SHP77 (cell line): ENCODE results near the gene UBE2F.

Source experiments
- DNase-seq, 2 experiments: peaks; one replicate each; lab custom pipeline; 2025; lab: John Stamatoyannopoulos, UW

Gene UBE2F, protein sequence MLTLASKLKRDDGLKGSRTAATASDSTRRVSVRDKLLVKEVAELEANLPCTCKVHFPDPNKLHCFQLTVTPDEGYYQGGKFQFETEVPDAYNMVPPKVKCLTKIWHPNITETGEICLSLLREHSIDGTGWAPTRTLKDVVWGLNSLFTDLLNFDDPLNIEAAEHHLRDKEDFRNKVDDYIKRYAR

DNA sequence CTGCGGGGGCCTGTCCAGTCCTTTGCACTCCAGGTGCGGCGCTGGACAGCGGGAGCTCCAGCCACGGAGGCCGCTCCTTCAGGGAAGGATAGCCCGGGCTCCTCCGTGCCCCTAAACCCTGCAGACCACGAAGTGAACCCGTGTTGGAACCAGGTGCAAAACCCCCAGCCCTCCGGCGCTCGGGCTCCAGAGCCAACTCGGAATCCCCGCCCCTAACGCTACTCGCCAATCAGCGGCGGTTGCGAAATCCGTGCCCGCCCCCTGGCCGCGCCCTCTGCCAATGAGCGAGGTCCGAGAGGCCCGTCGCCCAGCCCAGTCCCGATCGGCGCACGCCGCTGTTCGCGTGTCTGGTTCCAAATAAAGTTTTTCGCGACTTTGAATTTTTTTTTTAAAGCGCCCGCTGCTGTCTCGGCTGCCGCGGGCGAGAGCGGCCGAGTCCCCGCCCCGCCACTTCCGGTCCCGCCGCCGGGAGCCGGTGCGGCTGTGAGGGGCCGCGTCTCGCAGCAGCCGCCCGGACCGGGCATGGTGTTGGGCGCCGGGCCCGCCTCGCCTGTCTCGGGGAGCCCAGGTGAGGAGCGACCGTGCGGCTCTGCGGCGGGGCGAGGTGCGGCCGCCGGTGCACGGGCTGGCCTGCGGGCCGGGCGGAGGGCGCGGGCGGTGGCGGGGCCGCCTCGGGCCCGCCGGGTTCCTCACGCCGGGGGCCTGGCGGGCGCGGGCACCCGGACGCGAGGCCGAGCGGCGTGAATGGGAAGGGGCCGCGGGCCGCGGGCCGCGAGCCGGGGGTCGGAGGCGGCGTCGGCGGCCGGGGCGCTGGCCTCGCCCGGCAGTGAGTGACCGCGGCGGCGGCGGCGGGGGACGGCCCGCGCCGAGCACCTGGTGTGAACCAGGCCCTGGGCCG, at the start of gene UBE2F:
Gene UBE2F (plus strand): TSS at position 450 of the 898 bp plus-strand sequence. CDS start 6,094 bp downstream, outside the sequence.
- DNase-seq = peak; percentile 92 to 93

DNA sequence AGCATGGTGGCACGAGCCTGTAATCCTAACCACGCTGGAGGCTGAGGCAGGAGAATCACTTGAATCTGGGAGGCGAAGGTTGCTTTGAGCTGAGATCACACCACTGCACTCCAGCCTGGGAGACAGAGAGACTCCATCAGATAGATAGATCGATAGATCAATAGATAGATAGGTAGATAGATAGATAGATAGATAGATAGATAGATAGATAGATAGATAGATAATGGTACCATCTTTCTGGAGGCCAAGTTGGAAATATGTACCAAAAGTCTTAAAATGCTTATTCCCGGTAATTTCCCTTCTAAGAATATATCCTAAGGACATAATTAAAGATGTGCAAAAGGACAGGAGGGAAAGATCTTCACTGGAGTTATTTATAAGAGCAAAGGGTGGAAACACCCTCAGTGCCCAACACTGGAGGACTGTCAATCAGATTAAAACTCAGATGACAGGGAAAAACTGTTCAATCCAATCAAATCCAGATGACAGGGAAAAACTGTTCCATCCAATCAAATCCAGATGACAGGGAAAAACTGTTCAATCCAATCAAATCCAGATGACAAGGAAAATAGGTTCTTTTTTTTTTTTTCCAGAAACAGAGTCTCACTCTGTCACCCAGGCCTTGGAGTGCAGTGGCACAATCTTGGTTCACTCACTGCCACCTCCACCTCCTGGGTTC, 49.0 kb upstream of the UBE2F start:
- no peak for DNase-seq

DNA sequence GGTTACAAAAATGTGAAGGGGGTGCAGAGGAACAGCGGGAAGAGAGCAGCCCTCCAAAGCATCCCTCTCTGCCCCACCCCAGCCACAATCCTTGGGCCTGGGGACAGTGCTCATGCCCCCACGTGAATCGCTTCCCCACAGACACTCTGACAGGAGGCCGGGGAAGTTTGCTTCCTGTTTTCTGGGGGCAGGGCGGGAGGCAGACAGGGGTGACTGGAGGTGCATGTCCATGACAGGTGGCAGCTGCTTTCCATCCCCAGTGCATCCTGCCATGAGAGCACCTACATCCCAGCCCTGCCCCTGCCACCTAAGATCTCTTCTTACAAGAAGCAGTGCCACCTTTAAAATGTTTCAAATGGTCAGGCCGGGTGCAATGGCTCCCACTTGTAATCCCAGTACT, 47.2 kb upstream of the UBE2F start:
- DNase-seq = no peak

DNA sequence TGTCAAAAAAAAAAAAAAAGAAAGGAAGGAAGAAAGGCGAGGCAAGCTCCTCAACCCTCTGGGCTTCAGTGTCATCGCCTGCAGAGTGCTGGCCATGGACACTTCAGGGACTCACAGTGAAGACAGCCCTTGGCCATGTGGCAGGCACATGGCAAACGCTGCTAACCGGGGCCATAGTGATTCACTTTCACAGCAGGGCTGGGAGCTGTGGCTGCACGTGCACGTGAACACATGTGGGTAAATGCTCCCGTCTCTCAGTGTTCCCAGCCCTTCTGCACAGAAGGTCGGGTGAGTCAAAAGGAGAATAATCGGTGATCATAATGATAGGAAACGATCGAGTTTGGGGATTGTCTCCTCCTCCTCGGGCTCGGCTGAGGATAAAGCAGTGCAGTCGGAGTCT, 46.1 kb upstream of the UBE2F start:
- no peak for DNase-seq

DNA sequence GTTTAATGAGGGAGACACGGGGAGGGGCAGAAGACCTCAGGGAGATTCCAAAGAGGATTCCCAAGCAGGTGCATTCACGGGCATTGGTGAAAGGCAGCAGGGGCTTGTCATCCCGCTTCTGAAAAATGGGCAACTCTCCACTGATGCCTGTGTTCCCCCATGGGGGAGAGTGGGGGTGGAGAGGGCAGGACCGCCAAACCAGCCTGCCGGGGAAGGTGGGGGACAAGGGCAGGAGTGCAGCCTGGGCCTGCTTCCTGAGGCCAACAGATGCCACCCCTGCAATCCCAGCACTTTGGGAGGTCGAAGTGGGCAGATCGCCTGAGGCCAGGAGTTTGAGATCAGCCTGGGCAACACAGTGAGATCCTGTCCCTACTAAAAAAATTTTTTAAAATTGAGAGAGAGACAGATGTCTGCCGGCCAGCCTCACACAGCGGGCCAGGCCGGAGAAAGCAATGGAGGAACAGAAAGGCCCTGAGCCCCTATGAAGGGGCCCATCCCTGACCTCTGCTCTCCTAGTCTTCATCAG, 44.8 kb upstream of the UBE2F start:
- no peak for DNase-seq

DNA sequence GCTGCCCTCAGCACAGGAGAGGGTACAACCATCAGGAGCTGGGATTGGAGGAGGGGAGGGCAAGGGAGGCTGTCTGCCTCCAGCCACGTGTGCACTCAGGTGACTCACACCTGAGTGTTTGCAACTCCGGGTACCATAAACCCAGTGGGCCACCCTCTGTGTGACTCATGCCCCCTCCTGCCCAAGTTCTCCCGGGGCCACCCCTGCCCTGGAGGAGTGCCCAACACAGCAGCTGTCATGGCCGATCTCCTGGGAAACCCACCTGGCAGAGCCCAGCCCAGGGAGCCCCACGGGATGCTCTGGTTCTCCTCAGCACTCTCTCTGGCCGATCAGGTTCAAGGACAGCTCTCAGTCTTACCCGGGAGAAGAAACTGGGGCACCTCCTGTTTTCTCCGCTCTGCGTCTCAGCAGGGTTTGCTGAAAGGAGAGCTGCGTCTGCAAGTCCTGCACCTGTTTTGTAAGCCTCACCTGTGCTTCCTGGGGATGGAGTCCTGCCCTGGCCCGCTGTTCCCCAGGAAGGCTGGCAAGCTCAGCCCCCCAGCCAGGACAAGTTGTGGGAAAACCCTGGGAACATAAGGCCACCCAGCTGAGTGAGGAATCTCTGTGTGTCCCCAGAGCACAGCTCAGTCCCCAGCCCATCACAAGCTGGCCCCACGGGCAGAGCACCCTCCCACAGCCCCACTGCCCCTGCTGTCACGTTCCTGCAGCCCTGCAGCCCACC, 44.0 kb upstream of the UBE2F start:
- no peak for DNase-seq

DNA sequence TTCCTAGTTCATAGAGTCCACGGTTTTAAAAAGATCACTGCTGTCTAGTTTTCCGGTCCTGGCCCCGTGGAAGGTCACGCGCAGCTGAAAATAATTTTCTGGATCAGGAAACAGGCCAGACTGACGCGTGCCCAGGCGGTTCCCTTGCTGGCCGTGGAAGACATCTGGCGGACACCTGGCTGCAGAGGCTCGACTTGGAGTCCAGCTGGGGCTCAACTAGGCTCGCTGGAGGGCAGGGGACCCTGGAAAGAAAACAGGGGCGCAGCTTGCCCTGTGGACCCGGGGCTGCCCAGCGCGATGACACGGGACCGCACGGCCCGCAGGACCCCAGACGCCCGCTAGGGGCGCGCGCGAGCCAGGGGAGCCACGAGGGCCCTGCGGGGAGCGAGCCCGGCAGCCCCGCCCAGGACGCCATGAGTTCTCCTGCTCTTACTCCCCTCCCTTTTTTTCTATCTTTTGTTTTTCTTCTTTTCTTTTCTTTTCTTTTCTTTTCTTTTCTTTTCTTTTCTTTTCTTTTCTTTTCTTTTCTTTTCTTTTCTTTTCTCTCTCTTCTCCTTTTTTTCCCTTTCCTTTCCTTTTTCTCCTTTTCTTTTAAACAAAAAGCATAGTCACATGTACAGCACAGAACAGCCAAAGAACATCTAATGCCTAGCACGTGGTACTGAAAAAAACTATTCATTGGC, 43.2 kb upstream of the UBE2F start:
- DNase-seq = peak in 1 of 2 experiments; percentile 69

DNA sequence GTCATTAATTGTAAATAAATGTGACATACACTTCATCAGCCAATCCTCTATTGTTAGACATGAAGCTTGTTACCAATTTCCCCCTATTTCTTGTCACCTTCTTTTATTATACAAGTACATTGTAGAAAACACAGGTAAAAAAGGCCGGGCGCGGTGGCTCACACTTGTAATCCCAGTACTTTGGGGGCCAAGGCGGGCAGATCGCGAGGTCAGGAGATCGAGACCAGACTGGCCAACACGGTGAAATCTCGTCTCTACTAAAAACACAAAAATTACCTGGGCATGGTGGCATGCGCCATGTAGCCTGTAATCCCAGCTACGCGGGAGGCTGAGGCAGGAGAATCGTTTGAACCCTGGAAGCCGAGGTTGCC, 42.7 kb upstream of the UBE2F start:
- no peak for DNase-seq

DNA sequence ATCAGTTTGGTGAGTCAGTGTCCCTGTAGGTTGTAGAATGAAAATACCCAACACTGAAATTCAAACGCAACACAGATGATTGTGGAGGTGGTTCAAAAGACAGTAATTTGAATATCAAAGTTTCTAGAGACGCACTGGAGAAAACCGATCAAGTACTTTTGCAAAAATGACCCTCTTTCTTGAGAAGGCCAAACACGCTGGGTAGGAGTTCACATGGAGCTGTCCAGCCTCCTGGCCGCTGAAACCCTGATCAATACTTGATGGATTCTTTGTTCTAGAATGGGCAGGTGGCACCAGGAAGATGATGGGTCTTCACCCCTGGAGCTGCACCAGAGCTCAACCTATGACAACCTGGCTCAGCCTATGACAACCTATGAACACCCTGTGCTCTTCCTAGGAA, 39.7 kb upstream of the UBE2F start:
- DNase-seq = no peak

DNA sequence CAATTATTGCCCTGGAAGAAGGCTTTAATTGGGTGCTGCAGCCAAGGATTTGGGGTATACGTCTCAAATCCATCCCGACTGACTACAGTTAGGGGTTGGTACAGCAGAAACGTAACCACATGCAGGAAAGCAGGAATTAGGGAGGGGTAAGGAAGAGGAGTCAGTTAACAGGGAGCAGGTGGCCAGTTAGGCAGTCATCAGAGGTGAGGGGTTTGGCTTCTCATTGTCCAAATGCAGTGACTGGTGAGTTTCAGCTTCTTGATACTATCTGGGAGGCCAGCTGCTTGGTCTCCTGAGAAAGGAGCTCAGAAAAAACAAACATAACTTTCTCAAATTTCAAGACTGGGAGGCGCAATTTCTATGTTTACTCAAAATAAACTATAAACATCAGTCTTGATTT, 38.8 kb upstream of the UBE2F start:
- DNase-seq = no peak

DNA sequence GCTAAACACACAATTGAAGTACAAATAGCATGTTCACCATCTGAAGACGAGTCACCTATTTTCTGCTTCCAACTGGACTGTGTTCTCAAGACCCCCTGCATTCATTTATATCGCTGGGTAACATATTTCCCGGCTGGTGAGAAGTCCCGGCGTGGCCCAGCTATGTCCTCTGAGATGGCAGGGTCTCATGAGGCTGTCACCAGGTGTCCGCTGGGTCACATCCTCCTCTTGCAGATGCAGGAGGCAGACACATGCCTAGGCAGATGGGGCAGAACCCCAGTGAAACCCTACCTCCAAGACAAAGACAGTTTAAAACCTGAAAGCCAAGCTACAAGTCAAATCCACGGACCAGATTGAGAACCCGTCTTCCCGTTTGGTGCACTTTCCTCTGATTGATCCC, 36.8 kb upstream of the UBE2F start:
- no peak for DNase-seq

DNA sequence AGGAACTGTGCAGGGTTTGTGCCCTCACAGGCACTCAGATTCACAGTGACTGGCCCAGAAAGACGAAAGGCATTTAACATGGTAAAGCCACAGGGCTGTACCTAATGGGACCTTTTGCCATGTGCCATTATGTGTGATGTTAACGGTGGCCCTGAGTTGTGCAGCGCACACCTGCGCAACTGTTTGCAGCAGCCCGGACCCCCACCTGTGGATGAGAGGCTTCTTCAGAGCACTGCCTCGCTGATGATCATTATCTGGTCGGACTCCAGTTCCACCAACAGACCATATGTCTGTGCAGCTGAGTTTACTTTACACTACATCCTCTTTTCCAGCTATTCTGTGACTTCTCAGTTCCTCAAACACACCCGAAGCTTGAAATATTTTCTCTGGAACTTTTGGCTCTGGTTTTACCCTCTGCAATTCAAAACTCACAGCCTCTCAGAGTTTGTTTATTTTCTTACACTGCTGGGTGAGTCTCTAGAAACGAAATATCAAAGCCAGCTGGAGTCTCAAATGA, 35.6 kb upstream of the UBE2F start:
- peak in 1 of 2 experiments; percentile 33 for DNase-seq

DNA sequence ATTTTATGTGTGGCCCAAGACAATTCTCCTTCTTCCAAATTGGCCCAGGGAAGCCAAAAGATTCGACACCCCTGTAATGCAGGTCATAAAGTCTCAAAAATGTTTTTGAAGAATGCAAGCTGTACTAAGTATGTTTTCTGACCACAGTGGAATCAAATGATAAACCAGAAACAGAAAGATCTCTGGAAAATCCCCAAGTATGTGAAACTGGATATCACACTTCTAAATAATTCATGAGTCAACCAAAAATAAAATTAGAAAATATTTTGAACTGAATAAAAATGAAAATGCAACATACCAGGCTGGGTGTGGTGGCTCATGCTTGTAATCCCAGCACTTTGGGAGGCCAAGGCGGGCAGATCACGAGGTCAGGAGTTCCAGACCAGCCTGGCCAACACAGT, 34.1 kb upstream of the UBE2F start:
- no peak for DNase-seq

DNA sequence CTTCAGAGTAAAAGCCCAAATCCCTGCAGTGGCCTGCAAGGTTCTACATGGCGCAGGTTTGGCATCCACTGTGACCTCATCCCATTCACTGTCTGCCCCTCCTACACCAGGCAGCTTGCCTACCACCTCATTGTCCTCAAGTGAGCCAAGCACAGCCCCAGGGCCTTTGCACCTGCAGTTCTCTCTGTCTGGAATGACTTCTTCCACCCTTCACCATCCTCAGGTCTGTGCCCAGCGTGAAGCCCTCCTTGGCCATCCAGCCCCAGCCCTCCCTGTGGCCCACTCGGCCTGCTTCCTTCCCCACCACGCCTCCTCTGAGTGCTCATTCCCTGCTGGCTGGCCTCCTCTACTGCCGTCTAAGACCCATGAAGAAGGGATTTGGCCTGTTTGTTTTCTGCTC, 32.6 kb upstream of the UBE2F start:
- DNase-seq = no peak

DNA sequence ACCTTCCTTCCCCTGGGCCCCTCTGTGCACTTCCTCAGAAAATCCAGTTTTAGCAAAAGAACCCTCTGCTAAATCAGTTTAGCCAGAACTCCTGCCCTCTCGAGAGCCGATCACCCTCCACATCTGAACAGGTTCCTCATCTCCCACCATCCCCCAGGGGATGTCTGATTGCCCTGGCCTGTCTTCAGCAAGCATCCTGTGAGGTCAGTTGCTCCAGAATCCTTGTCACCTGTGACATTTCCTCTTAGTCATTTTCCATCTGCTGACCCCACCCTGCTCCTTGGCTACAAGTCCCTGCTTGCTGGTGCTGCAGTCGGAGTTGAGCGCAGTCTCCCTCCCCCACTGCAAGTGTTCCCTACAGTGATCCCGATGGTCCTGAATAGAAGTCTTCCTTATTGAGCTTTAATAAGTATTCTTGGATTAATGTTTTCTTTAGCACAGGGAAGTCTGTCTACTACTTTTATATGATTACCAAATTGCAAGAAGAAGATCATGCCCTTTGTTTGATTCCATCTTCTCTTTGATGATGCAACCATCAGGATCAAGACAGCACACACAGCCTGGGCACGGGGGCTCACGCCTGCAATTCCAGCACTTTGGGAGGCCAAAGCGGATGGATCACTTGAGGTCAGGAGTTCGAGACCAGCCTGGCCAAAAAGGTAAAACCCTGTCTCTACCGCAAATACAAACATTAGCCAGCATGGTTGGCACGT, 30.9 kb upstream of the UBE2F start:
- peak in 1 of 2 experiments; percentile 35 for DNase-seq

DNA sequence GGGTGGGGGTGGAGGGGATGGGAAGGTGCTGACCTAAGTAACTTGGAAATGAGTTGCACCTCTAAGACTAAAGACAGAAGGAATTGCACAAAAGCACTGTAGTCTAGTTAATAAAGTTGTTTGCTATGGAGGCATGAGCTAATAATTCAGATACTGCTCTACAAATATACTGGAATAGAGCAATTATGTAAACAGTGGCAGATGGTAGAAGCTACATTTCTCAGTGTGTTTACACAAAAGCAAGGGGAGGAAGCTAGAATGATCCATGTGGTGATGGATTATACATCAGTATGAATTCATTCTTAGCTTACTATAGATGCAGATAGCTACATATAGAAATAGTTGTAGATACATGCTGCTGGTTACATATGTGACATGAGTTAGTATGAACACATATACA, 27.6 kb upstream of the UBE2F start:
- peak; percentile 31 to 49 for DNase-seq

DNA sequence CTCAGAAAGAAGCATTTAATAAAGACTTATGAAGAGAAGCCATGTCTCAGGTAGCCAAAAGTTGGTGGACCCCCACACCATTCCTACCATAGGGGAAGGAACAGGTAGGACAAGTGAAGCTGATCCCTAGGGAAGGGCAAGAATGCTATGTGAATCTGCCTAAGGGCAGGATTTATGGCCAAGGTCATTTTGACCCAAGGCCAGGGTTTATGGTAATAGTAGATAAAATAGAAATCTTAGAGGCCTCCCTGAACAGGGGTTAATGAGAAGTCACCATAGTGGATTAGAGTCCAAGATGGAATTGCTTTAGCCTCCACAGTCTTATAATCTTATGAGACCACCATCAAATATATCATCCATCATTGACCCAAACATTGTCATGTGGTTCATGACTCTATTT, 26.0 kb upstream of the UBE2F start:
- no peak for DNase-seq

DNA sequence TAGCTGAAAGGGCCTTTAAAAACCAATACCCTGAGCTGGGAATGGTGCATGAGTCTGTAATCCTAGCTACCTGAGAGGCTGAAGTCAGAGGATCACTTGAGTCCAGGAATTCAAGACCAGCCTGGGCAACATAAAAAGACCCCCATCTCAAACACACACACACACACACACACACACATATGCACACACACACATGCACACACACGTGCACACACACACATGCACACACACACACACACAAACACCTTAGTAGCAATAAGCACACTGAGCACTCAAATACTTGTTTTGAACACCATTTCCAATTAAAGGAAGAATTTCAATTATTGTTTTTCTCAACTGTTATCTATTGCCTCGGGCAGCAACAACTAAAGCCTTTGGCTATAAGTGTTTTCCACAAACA, 25.6 kb upstream of the UBE2F start:
- no peak for DNase-seq

DNA sequence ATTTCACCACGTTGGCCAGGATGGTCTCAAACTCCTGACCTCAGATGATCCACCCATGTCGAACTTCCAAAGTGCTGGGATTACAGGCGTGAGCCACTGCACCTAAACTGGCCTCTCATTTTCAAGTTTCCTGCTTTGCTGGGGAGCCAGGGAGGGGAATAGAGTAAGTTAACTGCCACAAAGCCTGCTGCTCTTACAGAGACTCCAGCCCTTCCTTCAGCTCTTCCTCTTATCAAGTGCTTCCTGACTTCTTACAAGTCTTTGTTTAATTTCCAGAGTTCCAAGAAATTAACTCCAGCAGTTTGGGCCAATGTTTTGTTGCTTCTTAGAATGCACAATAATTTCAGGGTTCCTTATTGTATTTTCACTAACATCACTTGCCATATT, 24.3 kb upstream of the UBE2F start:
- no peak for DNase-seq

DNA sequence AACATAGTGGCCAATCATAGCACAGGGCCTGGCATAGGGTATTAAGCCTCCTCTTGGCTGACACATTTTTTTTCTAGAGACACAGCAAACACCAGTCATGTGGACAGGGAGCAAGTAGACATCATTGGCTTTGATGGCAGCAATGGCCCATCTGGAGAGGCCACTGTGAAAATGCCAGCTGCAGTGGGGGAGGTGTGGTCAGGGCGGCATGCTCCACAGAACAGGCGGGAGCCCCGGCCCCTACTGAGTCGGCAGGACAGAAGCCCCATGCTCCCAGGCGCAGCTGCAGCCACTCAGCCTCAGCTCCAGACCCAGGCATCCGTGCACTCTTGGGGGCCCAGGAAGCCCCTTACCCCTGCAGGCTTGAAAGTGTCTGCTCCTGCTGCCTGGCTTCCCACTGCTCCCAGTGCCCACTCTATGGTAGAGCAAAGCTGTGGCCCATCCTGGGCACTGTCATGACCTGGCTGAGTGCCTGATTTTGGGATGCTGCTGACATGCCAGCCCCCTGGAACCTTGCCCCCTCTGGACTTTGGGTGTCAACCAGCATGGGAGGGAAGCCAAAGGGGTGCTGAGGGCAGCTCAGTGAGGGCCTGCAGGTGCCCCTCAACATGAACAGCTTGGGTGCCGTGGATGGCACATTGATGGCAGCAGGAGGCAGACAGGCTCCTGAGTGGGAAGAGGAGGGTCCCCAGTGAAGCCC, 23.3 kb upstream of the UBE2F start:
- DNase-seq = peak; percentile 66 to 81
